PC-3 (cell line): Measurements from ENCODE around the gene ZNF469.

Experiments used
- CTCF ChIP-seq: fragments of 300-600 bp; sonication (generic); conservative IDR thresholded peaks from 2 replicates; pipeline ENCODE4 v1.5.1; 2017; ENCODE audit warnings: antibody characterized with exemption, low read depth, mild to moderate bottlenecking, low read length
- EZH2 ChIP-seq: fragments of 300-600 bp; sonication (generic); IDR thresholded peaks from one replicate; pipeline ENCODE4 v1.6.1; 2017; ENCODE audit warnings: antibody characterized with exemption, mild to moderate bottlenecking, low read length; ENCODE audit not compliant: unreplicated experiment

DNA sequence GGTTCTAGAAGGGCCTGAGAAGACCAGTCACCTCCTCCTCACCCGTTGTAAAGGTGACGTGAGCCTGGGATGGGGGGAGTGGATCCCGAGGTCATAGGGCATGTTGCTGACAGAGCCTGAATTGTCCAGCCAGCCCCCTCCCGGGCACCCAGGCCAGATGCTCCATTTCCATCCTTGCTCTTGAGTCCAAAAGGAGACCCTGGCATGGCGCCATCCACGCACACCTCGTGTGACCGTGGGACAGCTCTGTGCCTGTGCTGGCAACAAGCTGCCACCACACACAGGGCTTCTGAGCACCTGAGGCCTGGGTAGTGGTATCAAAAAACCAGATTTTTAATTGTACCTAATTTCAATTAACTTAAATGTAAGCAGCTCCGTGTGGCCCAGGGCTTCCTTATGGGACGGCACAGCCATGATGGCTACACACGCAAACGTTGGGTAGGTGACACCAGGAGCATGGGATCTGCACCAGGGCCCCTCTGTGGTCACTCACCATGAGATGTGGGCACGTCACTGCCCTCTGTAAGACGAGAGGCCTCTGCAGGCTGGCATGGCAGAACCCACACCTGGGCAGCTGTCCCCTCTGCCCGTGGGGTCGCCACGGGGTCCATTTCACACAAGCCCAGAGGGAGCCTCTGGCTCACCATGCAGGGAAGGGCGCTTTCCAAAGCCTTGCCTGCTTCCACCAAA is 37.6 kb upstream of the ZNF469 start:
- no peak for TF ChIP-seq CTCF
- no peak for TF ChIP-seq EZH2
